Head of caudate nucleus (tissue), 42 donors: ENCODE results near the gene FGGY.

ENCODE experiments used
- DNase-seq, 42 donors: peaks; one replicate each; pipeline versions ENCODE4 v3.0.0 to v3.0.0-alpha.2; 2020 to 2021; ENCODE audit warnings: mixed read lengths in 7 of 42
- intact Hi-C: fragments of 100-400 bp; cut with DNase I; formaldehyde crosslinking; loops from one replicate; pipeline ENCODE4 v1.15.0; 2022

The FGGY gene

DNA sequence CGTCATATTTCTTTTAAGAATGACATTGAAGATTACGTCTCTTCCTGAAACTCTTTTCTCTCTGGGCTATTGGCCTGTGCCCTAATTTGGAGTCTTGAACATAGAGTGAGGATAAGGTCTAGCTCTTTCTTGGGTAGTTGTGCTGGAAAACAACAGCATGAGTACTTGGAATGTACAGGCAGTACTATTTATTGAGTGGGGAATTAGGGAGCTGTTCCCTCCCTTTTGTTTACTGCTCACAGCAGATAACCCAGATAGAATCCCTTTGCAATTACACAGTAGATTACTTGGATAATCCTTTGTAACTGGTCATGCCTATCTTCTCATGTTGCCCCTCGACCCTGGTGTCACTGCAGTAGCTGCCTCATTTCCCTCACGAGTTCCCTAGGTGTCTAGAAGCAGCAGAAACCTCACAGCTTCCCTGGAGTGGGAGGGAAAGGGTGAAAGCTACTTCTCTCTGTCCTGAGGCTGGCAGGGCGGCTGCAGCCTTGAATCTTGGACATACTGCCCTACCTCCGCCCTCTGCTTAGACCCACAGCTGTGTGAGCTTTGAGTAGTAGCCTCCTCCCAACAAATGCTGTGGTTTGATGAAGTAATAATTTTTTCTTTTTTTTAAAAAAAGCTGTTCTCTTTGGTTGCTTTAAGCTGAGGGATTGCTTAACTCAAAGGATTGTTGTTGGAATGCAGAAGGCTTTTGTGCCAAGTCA is 70.6 kb downstream of the FGGY start:
- intact Hi-C loops, result no loop called here
- no peak for DNase-seq

DNA sequence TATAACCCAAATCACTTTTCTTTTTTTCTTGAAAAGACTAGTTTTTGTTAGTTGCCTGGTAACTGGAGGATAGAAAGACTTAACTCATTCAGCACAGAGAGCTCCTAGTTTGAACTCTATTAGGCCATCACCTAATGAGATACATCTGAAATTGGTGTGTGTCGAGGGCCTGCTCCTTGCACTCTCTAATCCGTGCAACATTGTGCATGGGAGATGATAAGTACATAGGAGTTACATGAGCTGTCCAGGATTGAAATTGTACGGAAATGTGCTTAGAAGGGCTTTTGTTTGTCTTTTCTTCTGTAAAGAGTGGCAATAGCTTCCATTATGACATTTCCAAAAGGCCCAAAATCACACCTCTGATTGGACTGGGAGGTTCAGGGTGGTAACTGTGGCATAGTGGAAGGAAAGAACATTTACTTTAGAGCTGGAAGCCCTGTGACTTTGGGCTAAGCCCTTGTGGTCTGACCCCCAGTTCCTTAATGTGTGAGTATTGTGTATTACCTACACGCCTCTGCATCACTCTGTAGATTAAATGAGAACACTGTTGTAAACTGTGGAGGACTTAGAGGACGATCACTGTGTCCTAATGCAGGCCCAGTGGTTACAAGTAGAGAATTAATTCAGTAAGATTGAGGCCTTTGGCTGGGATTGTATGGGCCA is 71.2 kb downstream of the FGGY start:
- DNase-seq, result no peak
- intact Hi-C loops, result no loop called here

DNA sequence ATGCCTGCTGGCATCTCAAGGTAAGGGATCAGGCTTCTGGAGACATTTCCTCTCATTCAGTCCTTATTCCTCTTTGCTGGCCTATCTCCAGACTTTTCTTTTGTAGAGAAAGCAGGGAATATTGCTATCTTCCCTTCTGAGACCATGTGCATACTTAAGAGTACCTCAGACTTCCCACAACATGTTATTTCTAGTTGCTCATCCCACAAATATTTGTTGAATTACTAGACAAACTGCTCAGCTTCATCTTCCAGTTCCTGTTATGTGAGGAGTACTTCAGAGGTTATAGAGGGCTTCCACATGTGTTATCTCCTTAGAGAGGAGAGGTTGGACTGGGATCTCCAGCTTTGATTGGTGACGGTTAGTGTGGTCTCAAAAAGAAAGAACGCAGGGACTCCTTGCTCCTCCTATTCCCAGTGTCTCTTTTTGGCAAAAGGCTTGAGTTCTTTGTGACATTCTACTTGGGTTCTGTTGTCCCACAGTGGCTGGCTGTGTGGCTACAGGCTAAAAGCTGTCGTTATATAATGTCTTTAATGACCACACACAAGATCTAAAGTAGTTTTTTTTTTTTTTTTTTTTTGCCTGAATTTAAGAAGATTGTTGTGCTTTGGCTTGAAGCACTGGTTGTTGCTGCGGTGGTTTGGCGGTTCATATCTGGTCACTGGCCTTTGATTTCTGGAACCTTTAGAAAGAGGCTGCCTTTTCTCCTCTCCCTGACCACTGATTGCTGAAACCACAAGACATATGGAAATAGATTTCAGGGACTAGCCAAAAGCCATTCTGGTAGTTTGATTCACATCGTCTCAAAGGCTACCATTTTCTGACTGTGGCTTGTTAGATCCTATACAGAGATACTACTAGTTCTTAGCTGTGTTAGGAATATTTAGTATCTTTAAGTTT is 78.7 kb downstream of the FGGY start:
- intact Hi-C loops, result no loop called here
- DNase-seq, result no peak

DNA sequence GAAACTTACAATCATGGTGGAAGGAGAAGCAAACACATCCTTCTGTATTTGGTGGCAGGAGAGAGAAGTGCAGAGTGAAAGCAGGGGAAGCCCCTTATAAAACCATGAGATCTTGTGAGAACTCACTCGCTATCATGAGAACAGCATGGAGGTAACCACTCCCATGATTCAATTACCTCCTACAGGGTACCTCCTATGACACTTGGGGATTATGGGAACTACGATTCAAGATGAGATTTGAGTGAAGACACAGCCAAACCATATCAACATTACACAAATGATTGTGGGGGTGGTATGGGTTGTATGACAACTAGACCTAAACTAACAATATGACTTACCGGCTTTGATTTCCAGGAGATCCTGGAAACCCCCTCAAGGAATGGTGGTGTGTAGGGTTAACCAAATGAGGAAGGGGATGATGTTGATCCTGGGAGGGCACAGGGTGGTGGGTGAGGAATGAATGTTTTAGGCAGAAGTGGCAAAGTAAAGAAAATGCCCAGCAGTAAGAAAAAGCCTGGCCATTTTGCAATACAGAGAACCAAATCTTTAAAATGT is 80.5 kb downstream of the FGGY start:
- DNase-seq, result no peak
- intact Hi-C loops, result no loop called here

DNA sequence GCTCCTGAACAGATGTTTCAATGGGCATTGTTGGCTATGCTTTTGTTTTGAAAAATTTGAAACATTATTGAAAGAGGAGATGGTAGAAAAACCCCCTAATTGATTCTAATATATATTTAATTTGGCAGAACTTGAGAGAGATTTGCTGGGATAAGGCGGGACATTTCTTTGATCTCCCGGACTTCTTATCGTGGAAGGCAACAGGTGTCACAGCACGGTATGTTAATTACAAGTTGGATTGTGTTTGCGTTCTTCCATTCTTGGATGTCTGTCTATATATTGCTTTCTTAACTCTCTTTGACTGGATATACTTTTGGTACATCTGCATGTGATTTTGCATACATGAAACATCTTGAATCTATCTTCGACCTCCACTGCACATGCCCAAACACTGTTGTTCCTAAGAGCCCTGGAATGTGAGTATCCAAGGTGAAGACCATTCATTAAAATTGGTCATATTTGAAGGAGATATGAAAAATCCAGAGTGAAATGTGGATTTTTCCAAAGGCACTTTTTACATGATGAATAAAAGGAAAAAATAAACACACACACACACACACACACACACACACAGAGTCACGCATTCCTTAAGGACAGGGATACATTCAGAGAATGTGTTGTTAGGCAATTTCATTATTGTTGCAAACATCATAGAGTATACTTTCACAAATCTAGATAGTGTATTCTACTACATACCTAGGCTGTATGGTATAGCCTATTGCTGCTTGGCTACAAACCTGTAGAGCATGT is 81.9 kb downstream of the FGGY start:
- intact Hi-C loops, result no loop called here
- no peak for DNase-seq

DNA sequence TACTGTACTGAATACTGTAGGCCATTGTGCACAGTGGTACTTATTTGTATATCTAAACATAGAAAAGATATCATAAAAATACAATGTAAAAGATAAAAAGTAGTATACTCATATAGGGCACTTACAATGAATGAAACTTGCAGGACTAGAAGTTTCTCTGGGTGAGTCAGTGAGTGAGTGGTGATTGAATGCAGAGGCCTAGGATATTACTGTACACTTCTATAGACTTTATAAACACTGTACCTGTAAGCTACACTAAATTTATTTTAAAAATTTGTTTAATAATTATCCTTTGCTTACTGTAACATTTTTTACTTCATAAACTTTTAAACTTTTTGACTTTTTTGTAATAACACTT is 82.5 kb downstream of the FGGY start:
- intact Hi-C loops, result no loop called here
- no peak for DNase-seq

DNA sequence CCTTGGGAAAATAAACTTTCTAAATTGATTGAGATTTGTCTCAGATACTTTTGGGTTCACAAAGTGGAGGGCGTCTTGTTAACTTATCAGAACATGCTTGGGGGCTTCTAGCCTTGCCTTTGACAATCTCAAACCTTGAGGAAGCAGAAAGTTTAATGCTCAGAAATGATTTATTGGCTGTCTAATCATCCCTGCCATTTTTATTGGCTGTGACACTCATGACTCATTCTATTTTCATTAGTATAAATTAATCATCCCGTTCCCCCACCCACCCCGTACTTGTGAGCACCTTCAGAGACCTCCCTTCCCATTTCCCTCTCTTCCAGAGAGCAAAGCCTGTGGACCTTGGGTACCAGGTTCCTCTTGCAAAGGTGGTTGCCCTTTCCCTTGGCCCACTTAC is 87.1 kb downstream of the FGGY start:
- no peak for DNase-seq
- intact Hi-C loops, result no loop called here

DNA sequence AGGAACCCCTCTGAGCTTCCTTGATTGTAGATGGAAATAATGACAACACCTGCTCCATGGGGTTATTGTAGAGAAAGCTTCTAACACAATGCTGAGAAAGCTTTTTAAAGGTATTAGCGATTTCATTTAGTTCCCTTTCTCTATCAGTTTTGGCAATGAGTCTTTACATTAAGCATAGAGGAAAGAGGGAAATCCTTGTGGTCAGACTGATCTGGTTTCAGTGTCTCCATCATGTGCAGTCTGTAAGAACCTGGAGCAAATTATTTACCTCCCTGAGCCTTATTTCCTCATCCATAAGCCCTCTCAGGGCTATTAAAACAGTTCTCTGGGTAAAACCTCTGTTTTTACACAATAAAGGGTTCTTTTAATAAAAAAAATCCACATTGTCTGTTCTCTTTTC is 87.5 kb downstream of the FGGY start:
- no peak for DNase-seq
- intact Hi-C loops, result no loop called here

DNA sequence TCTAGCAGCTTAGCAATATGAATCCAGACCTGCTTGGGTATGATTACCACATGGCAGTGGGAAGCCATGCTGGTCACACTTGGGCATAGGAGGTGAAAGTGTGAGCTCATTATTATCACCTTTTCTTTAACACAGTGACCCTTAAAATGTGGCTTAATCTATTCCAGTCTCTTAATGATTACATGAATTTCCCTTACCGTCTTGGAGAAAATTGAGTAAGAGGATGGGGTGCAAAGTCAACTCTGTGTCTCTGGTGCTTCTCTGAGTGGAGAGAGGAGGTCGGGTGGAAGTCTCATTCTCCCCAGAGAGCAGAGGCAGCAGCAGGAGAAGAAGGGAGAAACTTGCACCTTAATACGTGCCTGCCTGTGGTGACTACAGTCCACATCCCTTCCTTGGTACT is 91.3 kb downstream of the FGGY start:
- DNase-seq, result no peak
- intact Hi-C loops, result no loop called here

DNA sequence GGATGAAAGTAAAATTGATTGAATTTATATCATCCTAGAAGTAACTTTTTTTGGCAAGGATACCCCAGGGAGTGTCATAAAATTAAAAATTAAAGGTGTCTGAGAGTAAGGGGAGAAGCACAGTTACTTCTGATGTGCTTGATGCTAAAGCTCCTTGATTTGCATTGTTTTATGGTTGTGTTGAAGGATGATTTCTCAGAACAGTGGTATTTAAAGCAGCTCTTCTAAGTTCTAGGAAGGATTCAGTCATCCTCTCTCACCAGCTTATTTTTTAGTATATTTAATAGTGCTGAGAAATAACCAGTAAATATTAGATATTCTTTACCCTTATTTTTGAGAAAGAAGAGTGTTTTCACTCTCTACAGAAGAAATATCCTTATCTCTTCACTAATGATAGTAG is 93.0 kb downstream of the FGGY start:
- no peak for DNase-seq
- intact Hi-C loops, result no loop called here

DNA sequence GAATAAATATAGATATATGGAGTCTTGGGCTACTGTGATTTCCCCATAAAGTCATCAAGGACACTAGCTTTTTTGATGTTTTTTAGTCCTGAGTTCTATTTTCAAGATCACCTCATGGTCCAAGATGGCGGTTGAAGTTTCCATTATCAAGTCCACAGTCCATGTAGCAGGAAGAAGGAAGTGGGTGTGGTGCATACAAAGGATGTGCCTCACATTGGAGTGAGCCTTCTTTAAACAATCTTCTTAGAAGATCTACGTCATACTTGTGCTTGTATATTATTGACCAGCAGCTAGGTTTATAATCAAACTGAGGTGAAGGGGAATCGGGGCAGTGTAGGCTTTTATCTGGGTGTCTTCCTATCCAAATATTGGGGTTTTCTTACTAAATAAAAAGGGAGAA is 93.4 kb downstream of the FGGY start:
- intact Hi-C loops, result no loop called here
- DNase-seq, result no peak

DNA sequence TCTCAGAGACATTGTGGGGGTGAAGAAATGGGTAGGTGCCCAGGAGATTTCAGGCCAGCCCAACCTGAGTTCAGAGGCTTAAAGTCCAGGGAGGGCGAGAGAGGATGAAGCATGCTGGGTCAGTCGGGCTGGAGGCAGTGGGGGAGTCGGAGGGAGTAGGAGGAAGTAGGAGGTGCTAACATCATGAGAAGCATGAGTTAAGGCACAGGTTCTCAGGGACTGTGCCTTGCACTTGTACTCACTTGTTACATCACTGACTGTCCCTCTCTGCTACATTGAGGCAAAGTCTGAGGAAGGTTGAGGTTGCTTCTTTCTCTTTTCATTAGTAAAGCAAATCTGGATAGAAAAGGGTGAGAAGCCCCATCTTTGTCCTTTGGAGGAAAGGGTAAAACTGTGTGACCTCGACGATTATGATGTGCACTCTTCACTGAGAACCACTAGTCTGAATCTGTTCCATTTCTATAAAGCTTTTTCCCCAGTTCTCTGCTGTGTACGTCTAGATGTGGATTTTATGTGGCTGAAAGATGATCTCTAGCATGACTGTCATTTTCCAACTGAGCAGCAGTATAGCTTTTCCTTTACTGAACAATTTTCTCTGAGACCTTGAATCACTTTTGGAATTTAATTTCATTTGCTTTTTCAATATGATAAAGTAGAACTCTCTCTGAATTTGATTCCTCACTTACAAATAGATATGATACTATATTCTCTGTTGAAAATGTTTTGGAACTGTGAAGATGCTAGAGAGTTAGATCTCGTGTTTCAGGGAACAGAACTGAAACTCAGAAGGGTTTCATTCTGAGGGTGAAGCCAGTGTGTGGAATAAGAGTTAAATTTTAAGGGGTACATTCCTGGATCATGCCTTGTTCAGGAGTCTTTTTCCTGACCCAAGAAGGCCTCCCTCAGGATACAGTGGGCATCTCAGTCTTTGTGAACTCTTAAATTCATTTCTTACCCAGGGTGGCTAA is 94.6 kb downstream of the FGGY start:
- DNase-seq, result no peak
- intact Hi-C loops, result no loop called here

DNA sequence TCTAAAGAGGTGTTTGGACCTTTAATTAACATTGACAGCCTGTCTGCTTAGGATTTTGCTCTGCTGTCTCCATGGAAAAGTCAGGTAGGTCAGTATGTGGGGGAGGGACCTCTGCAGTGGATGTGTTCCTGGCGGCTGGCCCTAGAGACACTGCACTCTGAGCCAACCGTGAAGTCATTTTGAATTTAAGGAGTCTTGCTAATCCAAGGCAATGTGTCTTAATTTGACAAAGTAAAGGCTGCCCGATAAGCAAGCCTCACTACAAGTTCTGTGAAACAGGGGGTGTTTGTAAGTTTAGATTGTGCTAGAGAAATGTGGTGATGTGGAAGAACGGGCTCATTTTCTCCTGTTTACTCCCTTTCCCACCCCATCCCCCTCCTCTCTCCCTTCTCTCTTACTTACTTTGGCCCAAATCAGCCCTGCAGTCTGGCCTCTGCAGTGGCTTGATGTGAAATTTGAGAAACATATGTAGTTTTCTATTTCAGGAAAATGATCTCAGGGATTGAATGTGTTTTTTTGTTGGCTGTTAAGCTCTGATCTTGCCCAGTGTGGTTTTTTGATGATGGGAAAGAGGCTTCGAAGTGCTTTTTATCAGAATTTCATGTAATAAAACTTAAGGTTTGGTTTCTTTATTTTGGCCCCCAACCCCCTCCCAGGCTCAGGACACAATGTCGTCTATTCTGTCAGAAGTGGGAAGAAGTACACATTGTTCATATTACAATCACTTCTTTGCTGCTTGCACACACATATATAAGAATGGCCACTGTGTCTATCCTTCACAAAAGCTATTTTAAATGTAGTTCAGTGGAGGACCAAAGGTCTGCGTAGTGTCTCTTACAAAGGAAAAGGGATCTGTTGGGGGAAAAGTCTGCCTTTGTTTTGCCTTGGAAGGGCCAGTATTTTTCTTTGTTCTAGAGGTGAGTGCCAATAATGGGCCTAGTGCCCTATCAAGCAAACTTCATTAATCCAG is 96.6 kb downstream of the FGGY start:
- DNase-seq, result peak in 28 of 42 donors; percentile 3 to 58 (median 23)
- intact Hi-C loops, result no loop called here

DNA sequence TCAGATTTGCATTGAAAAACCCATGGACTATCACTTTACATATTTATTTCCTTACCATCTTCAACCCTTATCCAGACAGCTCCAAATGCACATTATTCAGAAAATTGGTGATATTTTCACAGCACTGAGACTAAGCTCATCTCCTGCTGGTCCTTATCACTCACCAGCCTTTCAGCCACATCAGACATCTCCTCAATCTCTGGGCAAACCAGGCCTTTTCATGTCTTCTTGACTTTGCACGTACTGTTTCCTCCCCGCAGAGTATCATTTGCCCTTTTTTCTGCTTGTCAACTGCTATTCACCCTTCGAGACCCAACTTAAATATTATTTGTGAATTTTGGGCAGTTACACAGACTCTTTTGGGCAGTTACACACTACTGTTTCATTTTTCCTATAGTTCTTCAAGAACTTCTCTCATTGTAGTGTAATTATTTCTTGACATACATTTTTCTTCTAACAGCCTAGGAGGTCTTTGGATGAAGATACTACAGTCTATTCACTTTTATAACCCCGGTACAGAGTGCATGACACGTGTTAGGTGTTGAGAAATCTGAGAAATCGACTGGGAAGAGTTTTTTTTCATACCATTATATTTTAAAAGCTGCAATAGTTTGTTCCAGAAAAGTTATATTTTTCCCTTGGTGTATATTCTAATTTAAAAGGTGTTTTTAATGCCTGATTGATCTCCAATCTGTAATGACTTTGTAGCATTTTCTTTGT is 98.0 kb downstream of the FGGY start:
- intact Hi-C loops, result no loop called here
- no peak for DNase-seq

DNA sequence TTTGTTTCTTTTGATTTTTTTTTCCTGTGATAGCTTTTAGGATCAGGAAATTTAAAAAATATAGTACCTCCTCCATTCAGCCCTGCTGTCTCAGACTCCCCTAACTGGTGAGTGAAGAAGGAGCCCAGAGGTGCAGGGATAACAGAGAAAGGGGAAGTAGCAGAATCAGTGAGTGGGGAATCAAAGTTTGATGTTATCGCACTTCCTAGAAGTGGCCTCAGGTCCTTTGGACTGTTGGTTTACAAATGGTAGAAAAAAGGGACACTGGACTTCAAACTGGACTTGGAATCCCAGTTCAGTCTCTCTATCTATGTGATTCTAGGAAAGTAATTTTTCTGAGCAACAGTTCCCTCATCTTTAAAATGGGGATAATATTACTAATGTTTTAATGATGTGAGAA is 99.5 kb downstream of the FGGY start:
- no peak for DNase-seq
- intact Hi-C loops, result no loop called here

DNA sequence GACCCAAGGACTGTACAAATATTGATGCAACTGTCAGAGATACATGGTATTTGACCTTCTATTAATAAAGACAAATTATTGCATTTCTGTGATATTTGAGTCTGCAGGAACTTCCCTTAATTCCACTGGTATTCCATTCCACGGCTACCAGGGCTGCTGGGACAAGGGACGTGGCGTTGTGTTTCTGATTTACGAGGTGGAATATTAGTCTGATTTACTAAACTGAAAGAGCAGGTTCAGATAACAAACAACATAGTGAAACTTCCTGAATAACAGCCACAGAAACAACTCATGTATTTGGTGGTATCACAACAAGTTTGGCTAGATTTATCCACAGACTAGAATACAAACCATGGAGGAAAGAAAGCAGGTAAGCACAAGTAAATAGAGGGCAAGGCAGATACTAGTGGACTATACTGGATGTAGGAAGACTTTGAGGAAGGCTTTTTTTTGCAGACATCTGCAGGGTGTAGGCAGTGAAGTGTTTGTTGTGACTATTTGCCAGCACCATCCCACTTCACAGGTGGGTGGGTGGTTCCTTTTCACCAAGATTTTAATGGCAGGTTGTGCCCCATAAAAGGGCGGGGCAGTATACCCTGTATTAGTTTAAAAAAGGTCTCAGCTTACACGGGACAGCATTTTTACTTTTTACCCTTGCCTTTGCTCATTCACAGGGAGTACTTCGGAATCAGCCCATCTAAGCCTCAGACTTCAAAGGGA is 100.4 kb downstream of the FGGY start:
- intact Hi-C loops, result no loop called here
- DNase-seq, result no peak
